ENCODE measurements around the gene CNGB1. TPM values are rescaled to one million over a fixed set of nuclear protein-coding genes. Genes with fewer than 3 reads are reported as not detected.

Gene CNGB1
- total and polyA plus RNA-seq, 7 experiments from 2014 or later, result not detected

DNA sequence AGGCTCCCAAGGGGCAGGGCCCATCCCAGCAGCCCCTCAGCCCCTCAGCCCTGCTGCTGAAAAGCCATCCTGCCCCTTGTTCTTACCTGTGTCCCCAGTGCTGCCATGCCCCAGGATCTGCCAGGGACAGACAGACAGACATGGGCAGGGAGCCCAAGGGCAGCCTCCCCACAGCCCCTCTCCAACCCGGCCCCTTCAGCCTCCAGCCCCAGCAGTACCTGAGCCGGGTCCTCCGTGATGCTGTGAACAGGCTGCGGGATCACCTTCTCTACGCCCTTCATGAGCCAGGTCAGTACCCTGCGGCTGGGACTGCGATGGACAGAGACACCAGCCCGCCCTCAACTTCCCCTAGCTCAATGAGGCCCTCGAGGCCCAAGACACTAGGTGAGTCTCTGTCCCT, 8.2 kb downstream of the CNGB1 start:
- DNase-seq (no peak), ATAC-seq (no peak)
- Mint-ChIP-seq H3K27ac (no peak overlapping the region), H3K36me3 (no peaks in the 10 kb centered on the region), H3K4me1 (peaks cover 0 to 2% (median 0%) of the 10 kb centered on the region in 7 donors), H3K4me3 (no peak overlapping the region), H3K27me3 (peaks cover 0 to 8% (median 0%) of the 10 kb centered on the region in 5 donors), H3K9me3 (no peaks in the 10 kb centered on the region)
- no peaks in the 10 kb centered on the region for H3K4me1 ChIP-seq (ENCODE audit: control insufficient read depth in 2 of 2, insufficient read depth in 2 of 2, low read length in 2 of 2)
- intact Hi-C loops (cut with micrococcal nuclease), result no loop called here
- no peak overlapping the region for H3K27ac ChIP-seq (ENCODE audit: low read depth, low read length)
- CTCF ChIA-PET, result no interaction called here
- no peaks in the 10 kb centered on the region for H3K27me3 ChIP-seq (ENCODE audit: control insufficient read depth in 2 of 2, insufficient read depth in 2 of 2, low read length in 2 of 2)
- POLR2A ChIA-PET, result no interaction called here
- H3K9me3 ChIP-seq (ENCODE audit: control insufficient read depth in 2 of 3, low read length in 3 of 3), result no peaks in the 10 kb centered on the region
- no peak overlapping the region for H3K4me3 ChIP-seq (ENCODE audit: low read length)
- H3K36me3 ChIP-seq (ENCODE audit: control insufficient read depth in 2 of 3, insufficient read depth in 3 of 3, low read length in 3 of 3), result no peaks in the 10 kb centered on the region

DNA sequence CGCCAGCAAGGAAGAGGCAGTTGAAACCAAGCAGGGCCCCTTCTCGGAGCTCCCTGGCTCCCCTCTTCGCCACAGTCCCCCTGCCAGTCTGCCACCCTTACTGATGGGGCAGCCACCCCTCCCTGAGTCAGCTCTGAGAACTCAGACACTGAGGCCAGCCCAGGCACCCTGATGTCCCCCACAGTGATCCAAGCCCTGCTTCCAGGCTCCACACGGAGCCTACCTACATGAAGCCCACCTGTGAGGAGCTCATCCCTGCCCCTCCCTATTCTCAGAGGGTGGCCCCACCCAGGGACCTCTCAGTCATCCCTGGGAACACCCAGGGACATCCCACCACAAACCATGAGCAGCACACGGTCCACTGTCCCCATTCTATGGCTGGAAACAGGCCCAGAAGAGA, 8.9 kb downstream of the CNGB1 start:
- Histone ChIP-seq H3K4me1 (ENCODE audit: control insufficient read depth in 2 of 2, insufficient read depth in 2 of 2, low read length in 2 of 2) (no peaks in the 10 kb centered on the region), H3K27ac (ENCODE audit: low read depth, low read length) (no peak overlapping the region), H3K4me3 (ENCODE audit: low read length) (no peak overlapping the region), H3K27me3 (ENCODE audit: control insufficient read depth in 2 of 2, insufficient read depth in 2 of 2, low read length in 2 of 2) (no peaks in the 10 kb centered on the region), H3K36me3 (ENCODE audit: control insufficient read depth in 2 of 3, insufficient read depth in 3 of 3, low read length in 3 of 3) (no peaks in the 10 kb centered on the region), H3K9me3 (ENCODE audit: control insufficient read depth in 2 of 3, low read length in 3 of 3) (no peaks in the 10 kb centered on the region)
- H3K4me3 Mint-ChIP-seq, result no peak overlapping the region
- CTCF ChIA-PET, result no interaction called here
- H3K4me1 Mint-ChIP-seq, result peaks cover 0 to 2% (median 0%) of the 10 kb centered on the region in 7 donors
- DNase-seq (no peak), ATAC-seq (no peak)
- H3K27me3 Mint-ChIP-seq, result peaks cover 0 to 8% (median 0%) of the 10 kb centered on the region in 5 donors
- H3K36me3 Mint-ChIP-seq, result no peaks in the 10 kb centered on the region
- intact Hi-C loops (cut with micrococcal nuclease), result no loop called here
- POLR2A ChIA-PET, result no interaction called here
- H3K9me3 Mint-ChIP-seq, result no peaks in the 10 kb centered on the region
- H3K27ac Mint-ChIP-seq, result no peak overlapping the region

- Mint-ChIP-seq H3K4me3 (no peak overlapping the region), H3K36me3 (no peaks in the 10 kb centered on the region), H3K4me1 (peaks cover 0 to 2% (median 0%) of the 10 kb centered on the region in 7 donors), H3K9me3 (no peaks in the 10 kb centered on the region), H3K27me3 (peaks cover 0 to 8% (median 0%) of the 10 kb centered on the region in 5 donors), H3K27ac (no peak overlapping the region)
- intact Hi-C loops (cut with micrococcal nuclease), result no loop called here
- H3K36me3 ChIP-seq (ENCODE audit: control insufficient read depth in 2 of 3, insufficient read depth in 3 of 3, low read length in 3 of 3), result no peaks in the 10 kb centered on the region
- no peaks in the 10 kb centered on the region for H3K27me3 ChIP-seq (ENCODE audit: control insufficient read depth in 2 of 2, insufficient read depth in 2 of 2, low read length in 2 of 2)
- DNase-seq (no peak), ATAC-seq (no peak)
- no peaks in the 10 kb centered on the region for H3K9me3 ChIP-seq (ENCODE audit: control insufficient read depth in 2 of 3, low read length in 3 of 3)
- no peak overlapping the region for H3K4me3 ChIP-seq (ENCODE audit: low read length)
- H3K27ac ChIP-seq (ENCODE audit: low read depth, low read length), result no peak overlapping the region
- POLR2A ChIA-PET, result no interaction called here
- H3K4me1 ChIP-seq (ENCODE audit: control insufficient read depth in 2 of 2, insufficient read depth in 2 of 2, low read length in 2 of 2), result no peaks in the 10 kb centered on the region
- CTCF ChIA-PET, result interaction anchor here (0.6 kb wide), 1 partner anchor 151 kb away, joined by 3 read pairs; no protein-coding TSS in a partner anchor
Observed at GRCh38 chr16:57961538-57961937, 9.4 kb downstream of the CNGB1 start.

DNA sequence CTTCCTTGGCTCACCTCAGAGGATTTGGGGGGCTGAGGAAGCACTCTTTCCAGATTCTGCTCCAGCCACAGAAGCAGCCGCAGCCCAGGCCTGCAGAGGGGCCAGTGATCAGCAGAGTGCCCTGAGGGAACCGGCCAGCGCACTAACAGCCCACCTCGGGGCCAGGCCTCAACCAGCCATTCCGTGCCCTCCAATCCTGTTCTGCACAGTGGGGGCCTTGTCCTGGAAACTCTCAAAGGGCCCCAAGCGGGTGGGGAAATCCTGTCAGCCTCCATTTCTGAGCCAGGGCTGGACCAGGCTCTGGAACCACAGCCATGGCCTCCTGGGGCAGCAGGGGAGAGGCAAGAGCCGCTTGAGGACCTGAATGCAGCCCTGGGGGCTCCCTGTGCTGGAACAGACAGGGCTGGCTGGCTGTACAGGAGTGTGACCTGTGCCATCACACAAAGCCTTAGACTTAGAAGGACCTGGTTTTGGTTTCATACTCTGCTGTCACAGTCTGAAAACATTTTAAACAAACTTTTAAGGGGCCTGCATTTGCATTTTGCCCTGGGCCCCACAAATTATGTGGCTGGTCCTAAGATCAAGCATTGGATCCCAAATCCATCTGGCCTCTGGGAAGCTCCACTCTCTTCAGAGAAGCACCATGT, 10.0 kb downstream of the CNGB1 start:
- Histone ChIP-seq H3K9me3 (ENCODE audit: control insufficient read depth in 2 of 3, low read length in 3 of 3) (no peaks in the 10 kb centered on the region), H3K36me3 (ENCODE audit: control insufficient read depth in 2 of 3, insufficient read depth in 3 of 3, low read length in 3 of 3) (no peaks in the 10 kb centered on the region), H3K27ac (ENCODE audit: low read depth, low read length) (no peak overlapping the region), H3K4me1 (ENCODE audit: control insufficient read depth in 2 of 2, insufficient read depth in 2 of 2, low read length in 2 of 2) (no peaks in the 10 kb centered on the region), H3K4me3 (ENCODE audit: low read length) (no peak overlapping the region), H3K27me3 (ENCODE audit: control insufficient read depth in 2 of 2, insufficient read depth in 2 of 2, low read length in 2 of 2) (no peaks in the 10 kb centered on the region)
- no peak for DNase-seq
- Mint-ChIP-seq H3K4me3 (no peak overlapping the region), H3K9me3 (no peaks in the 10 kb centered on the region), H3K4me1 (peaks cover 0 to 2% (median 0%) of the 10 kb centered on the region in 7 donors), H3K36me3 (no peaks in the 10 kb centered on the region), H3K27me3 (peaks cover 0 to 8% (median 0%) of the 10 kb centered on the region in 5 donors), H3K27ac (no peak overlapping the region)
- ChIA-PET POLR2A (no interaction called here), CTCF (interaction anchor here (0.5 to 0.6 kb wide), 2 partner anchors 63 to 151 kb away, joined by 3 read pairs; no protein-coding TSS in a partner anchor)
- intact Hi-C loops (cut with micrococcal nuclease), result no loop called here
- ATAC-seq, result no peak

DNA sequence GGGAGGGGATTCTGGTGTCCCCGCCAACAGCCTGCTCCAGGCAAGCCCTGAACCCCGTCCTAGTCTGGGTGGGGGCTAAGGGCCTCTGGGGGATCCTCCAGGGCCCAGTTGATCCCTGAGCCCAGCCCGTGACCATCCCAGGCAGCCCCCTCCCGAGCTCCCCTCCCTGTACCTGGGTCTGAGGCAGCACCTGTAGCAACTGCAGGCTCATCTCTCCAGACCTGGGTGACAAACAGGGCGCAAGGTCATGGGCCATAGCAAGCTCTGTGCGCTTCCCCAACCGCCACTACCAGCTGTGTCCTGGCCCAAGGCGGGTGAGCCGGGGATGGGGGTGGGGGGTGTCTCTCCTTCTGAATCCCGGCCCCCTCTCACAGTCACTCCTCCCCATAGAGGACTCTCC, 10.6 kb downstream of the CNGB1 start:
- ATAC-seq, result no peak
- CTCF ChIA-PET, result interaction anchor here (0.5 kb wide), 1 partner anchor 62 kb away, joined by 3 read pairs; no protein-coding TSS in a partner anchor
- Histone ChIP-seq H3K4me1 (ENCODE audit: control insufficient read depth in 2 of 2, insufficient read depth in 2 of 2, low read length in 2 of 2) (no peaks in the 10 kb centered on the region), H3K27me3 (ENCODE audit: control insufficient read depth in 2 of 2, insufficient read depth in 2 of 2, low read length in 2 of 2) (no peaks in the 10 kb centered on the region), H3K9me3 (ENCODE audit: control insufficient read depth in 2 of 3, low read length in 3 of 3) (no peaks in the 10 kb centered on the region), H3K27ac (ENCODE audit: low read depth, low read length) (no peak overlapping the region), H3K36me3 (ENCODE audit: control insufficient read depth in 2 of 3, insufficient read depth in 3 of 3, low read length in 3 of 3) (no peaks in the 10 kb centered on the region), H3K4me3 (ENCODE audit: low read length) (no peak overlapping the region)
- POLR2A ChIA-PET, result no interaction called here
- intact Hi-C loops (cut with micrococcal nuclease), result no loop called here
- no peak overlapping the region for H3K27ac Mint-ChIP-seq
- no peaks in the 10 kb centered on the region for H3K9me3 Mint-ChIP-seq
- H3K4me3 Mint-ChIP-seq, result no peak overlapping the region
- H3K4me1 Mint-ChIP-seq, result peaks cover 0 to 2% (median 0%) of the 10 kb centered on the region in 7 donors
- no peaks in the 10 kb centered on the region for H3K36me3 Mint-ChIP-seq
- no peak for DNase-seq
- H3K27me3 Mint-ChIP-seq, result peaks cover 0 to 8% (median 0%) of the 10 kb centered on the region in 5 donors

DNA sequence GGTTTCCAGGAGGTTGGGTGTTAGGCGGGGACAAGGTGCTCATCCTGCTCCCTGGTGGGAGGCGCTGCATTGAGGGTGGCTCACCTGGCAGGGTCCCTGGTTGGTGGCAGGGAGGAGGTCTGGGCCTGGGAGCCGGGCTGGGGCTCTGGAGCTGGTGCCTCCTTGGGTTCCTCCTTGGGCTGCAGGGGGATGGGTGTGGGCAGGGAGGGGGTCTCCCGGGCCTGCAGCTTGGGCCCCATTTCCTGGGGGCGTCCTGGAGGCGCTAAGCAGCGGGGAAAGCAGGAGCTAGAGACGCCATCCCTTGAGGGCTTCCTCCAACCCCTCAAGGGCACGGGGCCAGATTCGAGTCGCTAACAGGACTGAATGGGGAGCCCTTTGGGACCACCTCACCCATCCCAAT, 11.1 kb downstream of the CNGB1 start:
- Mint-ChIP-seq H3K36me3 (no peaks in the 10 kb centered on the region), H3K27ac (no peak overlapping the region), H3K9me3 (no peaks in the 10 kb centered on the region), H3K4me3 (no peak overlapping the region), H3K4me1 (peaks cover 0 to under 1% (median 0%) of the 10 kb centered on the region in 7 donors), H3K27me3 (peaks cover 0 to 8% (median 0%) of the 10 kb centered on the region in 5 donors)
- intact Hi-C loops (cut with micrococcal nuclease), result no loop called here
- ChIA-PET CTCF (no interaction called here), POLR2A (no interaction called here)
- Histone ChIP-seq H3K4me3 (ENCODE audit: low read length) (no peak overlapping the region), H3K36me3 (ENCODE audit: control insufficient read depth in 2 of 3, insufficient read depth in 3 of 3, low read length in 3 of 3) (no peaks in the 10 kb centered on the region), H3K27ac (ENCODE audit: low read depth, low read length) (no peak overlapping the region), H3K27me3 (ENCODE audit: control insufficient read depth in 2 of 2, insufficient read depth in 2 of 2, low read length in 2 of 2) (no peaks in the 10 kb centered on the region), H3K4me1 (ENCODE audit: control insufficient read depth in 2 of 2, insufficient read depth in 2 of 2, low read length in 2 of 2) (no peaks in the 10 kb centered on the region), H3K9me3 (ENCODE audit: control insufficient read depth in 2 of 3, low read length in 3 of 3) (no peaks in the 10 kb centered on the region)
- DNase-seq (no peak), ATAC-seq (no peak)

GRCh38 chr16:57959121-57959520, 11.8 kb downstream of the CNGB1 start:
- no peaks in the 10 kb centered on the region for H3K4me1 Mint-ChIP-seq
- H3K27ac Mint-ChIP-seq, result no peak overlapping the region
- ChIA-PET POLR2A (no interaction called here), CTCF (no interaction called here)
- DNase-seq, result no peak
- no peaks in the 10 kb centered on the region for H3K9me3 ChIP-seq (ENCODE audit: control insufficient read depth in 2 of 3, low read length in 3 of 3)
- H3K27me3 Mint-ChIP-seq, result peaks cover 0 to 8% (median 0%) of the 10 kb centered on the region in 5 donors
- H3K4me3 ChIP-seq (ENCODE audit: low read length), result no peak overlapping the region
- ATAC-seq, result no peak
- intact Hi-C loops (cut with micrococcal nuclease), result no loop called here
- H3K9me3 Mint-ChIP-seq, result no peaks in the 10 kb centered on the region
- H3K27me3 ChIP-seq (ENCODE audit: control insufficient read depth in 2 of 2, insufficient read depth in 2 of 2, low read length in 2 of 2), result no peaks in the 10 kb centered on the region
- no peaks in the 10 kb centered on the region for H3K36me3 ChIP-seq (ENCODE audit: control insufficient read depth in 2 of 3, insufficient read depth in 3 of 3, low read length in 3 of 3)
- no peak overlapping the region for H3K4me3 Mint-ChIP-seq
- no peak overlapping the region for H3K27ac ChIP-seq (ENCODE audit: low read depth, low read length)
- H3K4me1 ChIP-seq (ENCODE audit: control insufficient read depth in 2 of 2, insufficient read depth in 2 of 2, low read length in 2 of 2), result no peaks in the 10 kb centered on the region
- H3K36me3 Mint-ChIP-seq, result no peaks in the 10 kb centered on the region

All from naive thymus-derived CD4-positive, alpha-beta T cell (primary cell).